GM20000 (cell line): ENCODE results near the gene TOP3B.

Source experiments
- DNase-seq: peaks from one replicate; pipeline ENCODE4 v3.0.0; 2012; ENCODE audit warnings: low spot score
- TF ChIP-seq, protein P1 (sequence below): IDR thresholded peaks from 2 replicates; pipeline ENCODE4 v1.5.1; 2012; ENCODE audit warnings: mild to moderate bottlenecking, control low read depth; ENCODE audit errors: extremely low read depth, missing control alignments

The TOP3B gene

GRCh38 chr22:22006596-22006990 lies 24.0 kb upstream of the TOP3B start:
- TF ChIP-seq, protein P1, sequence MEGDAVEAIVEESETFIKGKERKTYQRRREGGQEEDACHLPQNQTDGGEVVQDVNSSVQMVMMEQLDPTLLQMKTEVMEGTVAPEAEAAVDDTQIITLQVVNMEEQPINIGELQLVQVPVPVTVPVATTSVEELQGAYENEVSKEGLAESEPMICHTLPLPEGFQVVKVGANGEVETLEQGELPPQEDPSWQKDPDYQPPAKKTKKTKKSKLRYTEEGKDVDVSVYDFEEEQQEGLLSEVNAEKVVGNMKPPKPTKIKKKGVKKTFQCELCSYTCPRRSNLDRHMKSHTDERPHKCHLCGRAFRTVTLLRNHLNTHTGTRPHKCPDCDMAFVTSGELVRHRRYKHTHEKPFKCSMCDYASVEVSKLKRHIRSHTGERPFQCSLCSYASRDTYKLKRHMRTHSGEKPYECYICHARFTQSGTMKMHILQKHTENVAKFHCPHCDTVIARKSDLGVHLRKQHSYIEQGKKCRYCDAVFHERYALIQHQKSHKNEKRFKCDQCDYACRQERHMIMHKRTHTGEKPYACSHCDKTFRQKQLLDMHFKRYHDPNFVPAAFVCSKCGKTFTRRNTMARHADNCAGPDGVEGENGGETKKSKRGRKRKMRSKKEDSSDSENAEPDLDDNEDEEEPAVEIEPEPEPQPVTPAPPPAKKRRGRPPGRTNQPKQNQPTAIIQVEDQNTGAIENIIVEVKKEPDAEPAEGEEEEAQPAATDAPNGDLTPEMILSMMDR, result no peak
- no peak for DNase-seq

DNA sequence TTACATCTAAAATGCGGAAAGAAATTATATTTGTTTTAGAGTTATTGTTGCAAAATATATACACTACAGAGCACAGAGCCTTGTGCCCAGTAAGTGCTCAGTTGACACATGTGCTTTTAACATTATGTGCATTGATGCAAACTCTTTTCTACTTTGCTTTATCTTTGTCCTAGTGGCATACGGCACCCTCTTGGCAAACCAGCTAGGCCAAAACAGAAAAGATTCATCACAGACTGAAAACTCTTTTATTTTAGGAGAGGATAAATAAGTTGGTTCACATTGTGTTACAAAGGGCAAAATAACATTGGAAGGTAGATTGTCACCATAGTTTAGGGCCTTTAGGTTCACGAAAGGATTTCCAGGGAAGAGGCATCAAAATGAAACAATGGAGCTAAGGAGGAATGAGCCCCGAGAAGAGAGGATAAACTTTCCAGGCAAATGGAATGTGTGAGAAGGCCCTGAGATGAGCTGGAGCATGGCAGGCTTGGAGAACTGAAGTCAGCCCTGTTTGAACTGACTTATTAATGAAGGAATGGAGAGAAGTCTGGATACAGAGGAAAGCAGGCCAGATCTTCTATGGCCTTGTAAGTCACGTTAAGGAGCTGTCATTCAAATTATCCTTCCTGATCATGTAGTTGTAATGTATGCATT lies 23.5 kb upstream of the TOP3B start:
- TF ChIP-seq, protein P1, result no peak

GRCh38 chr22:22003233-22003632 lies 20.6 kb upstream of the TOP3B start:
- TF ChIP-seq, protein P1, result no peak
- DNase-seq, result no peak

More for the DNA sequence above, 23.5 kb upstream of the TOP3B start:
- DNase-seq, result no peak

- DNase-seq, result no peak
- TF ChIP-seq, protein P1, result no peak
Measured at GRCh38 chr22:22002526-22003055, 20.0 kb upstream of the TOP3B start.

- TF ChIP-seq, protein P1, result no peak
Measured at GRCh38 chr22:22001664-22002525, 19.3 kb upstream of the TOP3B start.

DNA sequence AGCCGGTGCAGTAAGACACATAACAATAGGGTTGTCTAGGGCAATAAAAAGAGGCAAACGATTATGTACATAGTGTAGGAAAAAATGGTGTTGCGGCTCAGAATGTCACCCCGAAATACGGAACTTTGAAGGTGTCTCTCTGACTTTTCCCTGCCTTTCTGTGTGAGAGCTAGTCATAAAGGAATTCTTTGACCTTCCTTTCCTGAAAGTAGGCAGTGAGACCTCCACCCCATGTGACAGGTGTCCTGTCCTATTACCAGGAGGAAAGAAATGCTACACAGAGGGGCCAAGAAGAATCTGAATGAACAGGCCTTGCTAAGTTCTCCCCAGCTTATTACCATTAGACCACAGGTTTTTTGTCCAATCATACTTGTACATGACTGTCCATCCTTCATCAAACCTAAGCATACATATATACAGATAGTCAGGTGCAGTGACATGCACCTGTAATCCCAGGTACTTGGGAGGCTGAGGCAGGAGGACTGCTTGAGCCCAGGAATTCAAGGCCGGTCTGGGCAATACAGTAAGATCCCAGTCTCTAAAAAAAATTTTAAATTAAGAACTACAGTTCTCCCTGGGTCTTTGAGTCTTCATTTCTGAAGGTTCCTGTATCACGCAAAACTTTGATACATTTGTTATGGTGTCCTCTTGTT lies 16.1 kb upstream of the TOP3B start:
- TF ChIP-seq, protein P1, result no peak
- no peak for DNase-seq

More at GRCh38 chr22:22001664-22002525, 19.3 kb upstream of the TOP3B start:
- no peak for DNase-seq
